ENCODE data around the gene MYH15.

GRCh38 chr3:108415661-108416060 is 94.7 kb downstream of the MYH15 start:
- no peak for TF ChIP-seq CTCF (IDR thresholded peaks at IDR 0.05)
- no peak for TF ChIP-seq POLR2A (IDR thresholded peaks at IDR 0.05)

All from Peyer's patch (tissue), 4 donors.